H1 (cell line): ENCODE measurements around the gene INHBC. TPM values are rescaled to one million over a fixed set of nuclear protein-coding genes. Genes with fewer than 3 reads are reported as not detected.

Experiments
- ATF2 ChIP-seq: IDR thresholded peaks from 2 replicates; pipeline ENCODE4 v1.6.1; 2012; ENCODE audit warnings: low read length, inconsistent platforms
- ATF3 ChIP-seq: IDR thresholded peaks from 2 replicates; pipeline ENCODE4 v1.6.1; 2011; ENCODE audit warnings: low read depth, mild to moderate bottlenecking, low read length; ENCODE audit not compliant: insufficient read depth
- CBX5 ChIP-seq: fragments of 300-800, 300-1000 bp; sonication (generic); IDR thresholded peaks from 2 replicates; pipeline ENCODE4 v1.7.1; 2016; ENCODE audit warnings: antibody characterized with exemption, low read length, low read depth
- CEBPB ChIP-seq: IDR thresholded peaks from 2 replicates; pipeline ENCODE4 v1.6.1; 2012; ENCODE audit warnings: low read depth, low read length
- CHD7 ChIP-seq: fragments of 300-600 bp; sonication (generic); IDR thresholded peaks from 2 replicates; pipeline ENCODE4 v1.7.1; 2012; ENCODE audit warnings: low read length, moderate library complexity, mild to moderate bottlenecking, inconsistent platforms; ENCODE audit not compliant: insufficient replicate concordance
- CREB1 ChIP-seq: IDR thresholded peaks from 2 replicates; pipeline ENCODE4 v1.6.1; 2012; ENCODE audit warnings: inconsistent platforms
- EGR1 ChIP-seq: IDR thresholded peaks from 2 replicates; pipeline ENCODE4 v1.6.1; 2011; ENCODE audit warnings: low read depth, low read length, borderline replicate concordance
- KDM1A ChIP-seq: fragments of 200-600, 300-600 bp; sonication (generic); IDR thresholded peaks from 2 replicates; pipeline ENCODE4 v1.7.1; 2016; ENCODE audit warnings: mild to moderate bottlenecking, low read length, borderline replicate concordance
- MAFK ChIP-seq: IDR thresholded peaks from 2 replicates; pipeline ENCODE4 v1.6.1; 2012; ENCODE audit warnings: low read depth, mild to moderate bottlenecking, improper control_type of control experiment, low read length
- SP4 ChIP-seq: IDR thresholded peaks from 2 replicates; pipeline ENCODE4 v1.6.1; 2012; ENCODE audit warnings: low read length, inconsistent platforms
- YY1 ChIP-seq: IDR thresholded peaks from 2 replicates; pipeline ENCODE4 v1.6.1; 2011; ENCODE audit warnings: low read depth, mild to moderate bottlenecking, low read length
- polyA plus RNA-seq, 7 experiments: library from polyadenylated mRNA; depleted of rRNA in 3 of 7; stranded (reverse) in 5 of 7; unstranded in 2 of 7; fragments of >200 nt in 5 of 7; fragments of 200-250 nt in 2 of 7; gene quantifications; 1 replicate in 5 of 7; 2 replicates in 1 of 7; 4 replicates in 1 of 7; pipeline versions ENCODE4 v1.2.1 to v1.2.3, GENCODE V29; 2011 to 2013; ENCODE audit warnings: missing spikeins in 2 of 7, mixed read lengths in 2 of 7
- total RNA-seq: library from RNA; stranded (reverse); fragmentation: NEBNext Ultra II Directional; extraction: Animal tissue kit (Norgen Biotek cat#: 25700); gene quantifications from 2 replicates; pipeline ENCODE4 v1.2.1, GENCODE V29; 2021

Gene INHBC
- total and polyA plus RNA-seq, 2 of the 8 experiments (the other 6 are each of a cell fraction or from before 2014, with no cell fraction given) = 0.15 TPM; not detected in 1

GRCh38 chr12:57490126-57490525 is 55.5 kb downstream of the INHBC start (continued):
- TF ChIP-seq CHD7 (no peak), ATF2 (no peak), CBX5 (no peak), CREB1 (no peak), CEBPB (no peak), ATF3 (no peak), KDM1A (no peak), YY1 (no peak), EGR1 (no peak), MAFK (no peak), SP4 (no peak)
